Middle frontal gyrus (tissue), 1 donor: ENCODE measurements around the gene FRMD4A.
A peak's percentile ranks its signal among the peaks of the same experiment; 100 is the strongest.
"Not testable (repeated sequence)": the region's sequence is repeated elsewhere in the genome, so short reads cannot be mapped to it uniquely, and the experiment has no call there.

ENCODE experiments used
- DNase-seq: peaks from one replicate; pipeline ENCODE4 v3.0.0-alpha.2; 2015; ENCODE audit warnings: low spot score; ENCODE audit errors: extremely low spot score

FRMD4A gene

DNA sequence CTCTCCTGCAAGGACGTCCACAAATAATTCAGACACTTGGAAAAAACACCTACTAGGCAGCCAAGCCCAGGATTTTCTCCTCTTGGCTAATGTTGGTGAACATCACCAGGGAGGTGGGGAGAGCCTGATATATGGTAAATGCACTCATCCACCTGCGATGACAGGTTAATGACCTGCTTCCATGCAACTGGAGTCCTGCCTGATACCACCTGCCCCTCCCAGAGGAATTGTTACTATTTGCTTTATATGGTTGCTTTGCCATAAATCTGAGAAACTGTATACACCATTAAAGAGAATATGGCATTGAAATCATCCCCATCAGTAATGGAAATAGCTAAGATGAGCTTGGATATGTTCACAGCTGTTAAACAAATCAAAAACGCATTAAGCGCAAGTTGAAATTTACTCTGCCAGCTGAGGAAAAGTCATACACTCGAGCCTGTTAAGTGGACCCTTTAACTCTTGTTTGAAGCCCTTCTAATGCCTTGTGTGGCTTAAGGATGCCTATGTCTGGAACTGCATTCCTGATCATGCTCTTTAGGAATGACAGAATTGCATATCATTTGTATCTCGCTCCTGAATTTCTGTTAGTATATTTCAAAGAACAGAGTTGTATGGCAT lies 535.6 kb downstream of the FRMD4A start:
- no peak for DNase-seq

DNA sequence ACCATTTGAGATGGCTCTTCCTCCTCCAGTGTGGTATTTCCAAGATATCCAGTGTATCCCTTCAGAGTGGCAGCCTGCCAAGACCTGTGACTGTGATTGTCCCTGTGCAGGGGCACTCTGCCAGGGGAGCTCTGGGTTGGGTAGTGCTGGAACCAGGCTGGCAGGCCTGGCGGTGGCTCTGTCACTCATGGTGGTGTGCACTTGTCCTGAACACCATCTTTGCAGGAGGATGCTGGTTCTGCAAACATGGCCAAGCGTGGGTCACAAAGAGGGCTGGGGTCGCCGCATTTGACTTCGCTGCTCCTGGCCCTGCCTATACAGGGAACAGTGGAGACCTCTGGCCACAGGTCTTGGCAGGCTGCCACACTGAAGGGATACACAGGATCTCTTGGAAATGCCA lies 538.7 kb downstream of the FRMD4A start:
- no peak for DNase-seq

DNA sequence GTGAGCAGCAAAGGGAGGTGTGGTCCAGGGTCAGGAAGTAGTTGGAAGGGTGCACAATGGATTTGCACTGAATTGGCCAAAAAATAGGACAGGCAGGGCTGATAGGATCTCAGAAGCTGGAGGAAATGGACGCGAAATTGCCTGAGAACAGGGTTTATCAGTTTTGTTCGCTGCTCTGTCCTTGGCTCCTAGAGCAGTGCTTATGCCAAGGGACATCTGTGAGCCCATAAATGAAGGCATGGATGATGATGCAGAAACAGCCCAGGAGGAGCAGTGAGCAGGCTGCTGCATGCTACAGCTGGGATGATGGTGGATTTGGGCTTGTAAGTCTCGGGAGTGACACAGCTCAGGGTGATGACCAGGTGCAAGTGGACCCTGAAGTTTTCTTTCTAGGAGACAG lies 539.2 kb downstream of the FRMD4A start:
- no peak for DNase-seq

DNA sequence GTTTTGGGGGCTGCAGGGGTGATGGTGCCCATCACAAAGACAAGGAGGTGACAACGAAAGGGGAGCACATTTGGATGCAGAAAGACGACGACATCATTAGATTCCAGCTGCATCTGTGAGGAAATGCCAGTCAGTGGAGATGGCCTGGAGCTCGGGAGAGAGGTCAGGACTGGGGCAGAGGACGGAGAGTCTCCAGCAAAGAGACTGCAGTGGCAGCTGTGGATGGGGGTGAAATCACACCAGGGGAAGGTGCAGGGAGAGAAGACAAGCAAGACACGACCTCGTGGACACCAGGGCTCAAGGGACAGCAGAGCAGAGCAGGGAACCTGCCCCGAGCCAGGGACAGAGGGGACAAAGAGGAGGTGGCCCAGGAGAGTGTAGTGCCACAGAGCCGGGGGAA lies 540.5 kb downstream of the FRMD4A start:
- no peak for DNase-seq

DNA sequence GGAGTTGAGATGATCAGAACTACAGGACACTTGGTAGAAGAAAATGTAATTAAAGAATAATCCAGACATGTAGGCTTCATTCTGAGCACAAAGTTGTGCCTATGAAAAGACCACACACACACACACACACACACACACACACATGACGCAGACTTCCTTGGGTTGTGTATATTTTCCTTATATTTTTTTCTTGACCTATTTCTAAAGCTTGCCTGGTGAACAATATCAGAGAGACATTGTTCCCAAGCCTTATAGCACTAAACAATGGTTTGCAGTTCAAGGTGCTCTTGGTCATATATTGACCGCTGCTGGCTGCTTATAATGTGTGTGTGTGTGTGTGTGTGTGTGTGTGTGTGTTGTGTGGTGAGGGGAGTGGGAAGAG lies 541.3 kb downstream of the FRMD4A start:
- DNase-seq, result no peak

DNA sequence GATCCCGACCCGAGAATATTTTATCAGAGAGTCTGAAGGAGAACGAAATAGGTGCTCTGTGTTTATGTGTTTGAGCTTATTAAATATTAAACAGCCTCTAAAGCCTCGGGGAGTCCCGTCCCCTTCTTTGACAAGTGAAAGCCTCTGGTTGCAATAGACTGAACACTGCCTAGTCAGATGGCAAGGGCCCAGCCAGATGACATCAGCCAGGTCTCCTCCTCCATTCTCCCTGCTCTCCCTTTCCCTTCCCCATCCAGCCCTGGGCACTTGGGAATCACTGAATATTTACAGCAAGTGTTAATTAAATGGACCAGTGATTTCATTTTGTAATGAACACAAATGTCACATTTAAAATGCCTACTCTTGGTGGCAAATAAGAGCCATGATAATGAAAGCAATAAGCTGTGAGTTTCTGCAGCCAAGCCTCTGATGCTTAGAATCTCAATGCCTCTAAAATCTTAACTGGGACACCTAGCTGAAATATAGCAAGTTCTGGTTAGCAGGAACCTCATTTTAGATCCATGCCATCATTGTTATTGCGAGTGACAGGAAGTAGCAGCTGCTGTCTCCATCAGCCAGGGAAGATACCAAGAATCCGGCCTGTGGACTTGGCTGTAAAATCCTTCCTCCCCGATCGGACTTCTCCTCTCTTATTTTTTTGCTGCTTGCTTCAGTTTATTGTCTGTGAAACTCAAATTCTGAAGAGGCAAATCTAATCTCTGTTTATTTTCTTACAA lies 541.8 kb downstream of the FRMD4A start:
- DNase-seq, result peak; percentile 25

DNA sequence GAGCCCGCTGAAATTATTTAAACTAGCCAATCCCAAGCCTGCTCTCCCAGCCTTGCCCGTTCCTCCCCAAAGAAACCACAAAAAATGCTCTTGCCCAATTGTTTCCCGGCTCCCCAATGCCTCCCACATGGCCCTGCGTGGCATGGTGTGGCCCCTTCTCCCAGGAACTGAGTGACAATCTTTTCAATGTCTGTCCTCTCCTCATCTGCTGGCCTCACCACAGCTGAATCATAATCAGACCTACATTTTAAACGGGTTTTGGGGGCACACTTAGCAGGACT lies 542.5 kb downstream of the FRMD4A start:
- DNase-seq, result no peak

DNA sequence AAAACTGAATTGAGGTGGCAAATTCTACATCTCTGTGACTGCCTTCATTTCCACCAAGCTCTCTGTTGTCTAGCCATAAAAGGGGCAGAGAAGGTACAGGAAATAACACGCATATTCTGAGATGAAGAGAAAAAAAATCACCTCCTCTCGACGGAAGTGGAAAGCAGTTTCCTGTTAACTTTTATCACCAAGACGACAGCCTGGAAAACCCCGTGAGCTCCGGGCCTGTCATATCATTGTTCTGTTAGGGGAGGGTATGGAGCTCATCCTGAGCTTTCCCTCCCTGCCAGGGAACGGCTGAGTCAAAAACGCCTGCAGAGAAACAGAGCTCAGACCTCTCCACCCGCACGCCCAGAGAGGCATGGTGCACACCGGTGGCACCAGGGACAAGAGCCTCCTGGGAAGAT lies 543.7 kb downstream of the FRMD4A start:
- DNase-seq, result no peak

DNA sequence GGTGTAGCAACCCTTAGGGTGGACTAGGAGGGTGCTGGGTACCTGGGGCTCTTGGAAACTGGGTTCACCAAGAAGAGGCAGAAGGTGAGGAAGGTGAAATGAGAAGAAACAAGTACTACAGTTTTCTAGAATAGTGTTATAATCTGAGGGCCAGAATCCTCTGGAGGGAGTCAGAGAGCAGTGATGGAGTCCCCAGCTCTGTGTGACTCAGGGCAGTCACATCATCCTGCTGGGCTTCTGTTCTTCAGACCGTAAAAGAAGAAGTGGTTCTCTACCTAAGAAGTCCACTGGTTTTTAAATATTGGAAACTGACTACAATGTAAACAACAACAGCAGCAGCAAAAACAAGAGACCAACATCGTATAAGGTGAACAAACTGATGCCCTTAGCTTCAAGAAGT lies 546.7 kb downstream of the FRMD4A start:
- DNase-seq, result no peak

DNA sequence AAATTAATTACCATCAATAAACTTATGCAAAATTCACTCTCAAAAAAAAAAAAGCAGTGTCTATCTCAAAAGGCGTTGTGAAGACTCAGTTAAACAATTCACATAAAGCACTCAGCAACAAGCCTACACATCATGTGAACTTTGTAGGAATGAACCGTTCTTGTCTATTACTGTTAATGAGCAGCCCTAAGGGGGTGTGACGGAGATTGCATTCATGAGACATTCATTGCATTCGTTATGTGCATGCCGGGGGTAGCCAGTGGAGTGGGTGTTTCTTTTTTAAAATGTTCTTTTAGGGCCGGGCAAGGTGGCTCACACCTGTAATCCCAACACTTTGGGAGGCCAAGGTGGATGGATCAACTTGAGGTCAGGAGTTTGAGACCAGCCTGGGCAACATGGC lies 551.0 kb downstream of the FRMD4A start:
- DNase-seq, result no peak

DNA sequence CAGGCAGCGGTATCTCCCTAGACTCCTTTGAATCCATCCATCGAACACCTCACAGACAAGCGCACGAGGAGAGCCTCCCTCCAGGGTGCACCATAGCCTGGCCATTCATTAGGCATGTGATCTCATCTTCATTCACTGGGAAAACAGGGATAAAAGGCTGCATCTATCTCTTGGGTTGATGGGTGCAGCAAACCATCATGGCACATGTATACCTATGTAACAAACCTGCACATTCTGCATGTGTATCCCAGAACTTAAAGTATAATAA lies 552.1 kb downstream of the FRMD4A start:
- not testable (repeated sequence) for DNase-seq

DNA sequence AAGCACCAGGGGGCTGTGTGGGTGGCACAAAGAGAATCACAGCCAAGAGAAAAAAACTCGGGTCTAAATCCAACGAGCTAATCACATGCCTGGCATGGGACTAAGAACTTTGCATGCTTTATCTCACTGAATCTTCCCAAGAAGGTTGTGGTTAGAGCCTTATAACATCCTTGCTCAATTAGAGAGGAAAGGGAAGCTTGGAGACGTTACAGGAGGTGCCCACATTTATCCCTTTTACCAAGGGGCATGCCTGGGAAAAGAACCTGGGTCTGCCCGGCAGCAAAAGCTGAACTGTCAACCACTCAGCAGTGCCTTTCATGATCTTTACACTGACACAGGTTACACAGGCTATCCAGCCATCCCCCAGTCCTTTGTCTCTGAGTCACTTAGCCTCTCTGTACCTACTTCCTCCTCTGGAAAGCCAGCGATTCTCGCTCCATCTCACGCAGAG lies 553.8 kb downstream of the FRMD4A start:
- DNase-seq, result no peak

DNA sequence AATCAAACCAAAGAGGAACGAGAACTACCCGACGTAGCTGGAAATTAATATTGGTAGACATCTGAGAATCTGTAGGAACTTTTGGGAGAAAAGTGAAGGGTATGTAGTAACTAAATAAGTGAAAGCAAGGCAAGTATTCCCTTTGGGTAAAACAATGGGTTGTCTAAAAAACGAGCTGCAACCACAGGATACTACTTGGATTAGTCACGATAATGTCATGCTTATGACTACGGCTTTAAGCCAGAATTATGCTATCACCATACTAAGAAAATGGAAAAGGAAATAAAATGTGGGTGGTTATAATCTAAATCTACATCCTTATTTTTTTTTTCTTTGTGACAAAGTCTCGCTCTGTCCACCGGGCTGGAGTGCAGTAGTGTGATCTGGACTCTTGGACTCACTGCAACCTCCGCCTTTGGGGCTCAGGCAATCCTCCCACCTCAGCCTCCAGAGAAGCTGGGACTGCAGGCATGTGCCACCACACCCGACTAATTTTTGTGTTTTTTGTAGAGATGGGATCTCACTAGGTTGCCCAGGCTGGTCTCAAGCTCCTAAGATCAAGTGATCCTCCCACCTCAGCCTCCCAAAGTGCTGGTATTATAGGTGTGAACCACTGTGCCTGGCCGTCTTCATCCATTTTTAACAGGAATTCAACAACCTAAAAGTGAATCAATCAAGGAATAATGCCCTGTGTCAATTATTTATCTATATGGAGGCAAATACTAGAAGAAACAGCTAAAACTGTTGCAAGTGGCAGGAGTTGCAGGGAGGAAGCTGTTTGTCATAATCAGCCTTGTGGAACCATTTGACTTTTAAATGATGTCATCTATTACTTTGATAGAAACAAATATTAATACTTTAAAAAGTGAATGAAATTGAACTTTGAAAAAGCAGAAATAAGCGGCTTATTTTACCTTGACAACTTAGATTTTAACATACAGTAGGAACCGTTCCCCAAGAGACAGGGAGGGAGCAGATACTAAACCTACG lies 554.6 kb downstream of the FRMD4A start:
- no peak for DNase-seq

DNA sequence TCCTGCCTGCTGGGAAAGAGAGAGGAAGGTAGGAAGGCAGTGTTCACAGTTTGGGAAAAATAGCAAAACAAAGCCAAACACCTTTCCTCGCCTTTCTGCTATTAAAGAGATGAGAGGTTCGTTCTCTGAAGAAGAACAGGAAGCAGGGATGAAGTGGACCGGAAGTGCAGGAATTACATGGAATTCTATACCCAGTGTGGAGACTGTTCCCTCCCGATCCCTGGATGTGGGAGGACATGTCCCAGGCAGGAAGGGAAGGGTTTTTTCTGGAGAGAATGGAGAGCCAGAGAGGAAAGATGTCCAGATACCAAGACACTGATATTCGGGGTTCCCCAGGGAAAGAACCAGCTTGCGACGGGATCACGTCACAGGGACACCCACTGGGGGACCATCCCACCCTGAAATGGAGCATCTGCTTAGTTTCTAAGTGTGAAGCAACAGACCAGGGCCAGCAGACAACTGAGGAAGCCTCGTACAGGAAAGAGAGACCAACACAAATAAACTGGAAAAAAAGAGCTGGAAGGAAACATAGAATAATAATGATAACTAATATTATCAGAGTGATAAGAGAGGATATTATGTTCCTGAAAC lies 556.3 kb downstream of the FRMD4A start:
- no peak for DNase-seq

DNA sequence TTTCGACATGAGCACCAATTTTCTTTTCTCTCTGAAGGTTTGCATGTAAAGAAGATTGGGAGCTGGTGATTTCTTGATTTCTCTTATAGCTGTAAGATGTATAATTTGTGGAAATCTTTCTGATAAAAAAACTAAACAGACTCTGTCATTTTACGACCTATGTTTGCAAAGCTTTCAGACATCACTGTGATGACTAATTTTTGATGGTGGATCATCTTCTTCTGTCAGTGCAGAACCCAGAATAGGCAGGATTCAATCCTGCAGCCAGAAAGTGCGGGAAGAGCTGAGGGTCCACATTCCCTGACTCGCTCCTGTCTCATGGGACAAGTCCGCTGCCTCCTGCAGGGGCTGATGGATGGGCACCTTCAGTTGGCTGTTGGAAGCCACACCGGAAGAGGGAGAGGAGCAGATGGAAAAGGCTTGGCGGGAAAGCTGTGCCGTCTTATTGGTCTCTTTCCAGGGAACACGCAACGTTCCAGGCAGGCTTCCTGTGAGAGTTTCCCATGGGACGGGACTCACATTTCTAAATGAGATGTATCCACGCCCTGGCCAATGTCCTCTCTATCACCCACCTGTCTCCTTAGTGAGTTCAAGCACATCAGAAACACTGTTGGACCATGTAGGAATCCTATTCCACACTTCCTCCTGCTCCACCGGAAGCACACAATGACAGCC lies 557.1 kb downstream of the FRMD4A start:
- DNase-seq, result no peak

DNA sequence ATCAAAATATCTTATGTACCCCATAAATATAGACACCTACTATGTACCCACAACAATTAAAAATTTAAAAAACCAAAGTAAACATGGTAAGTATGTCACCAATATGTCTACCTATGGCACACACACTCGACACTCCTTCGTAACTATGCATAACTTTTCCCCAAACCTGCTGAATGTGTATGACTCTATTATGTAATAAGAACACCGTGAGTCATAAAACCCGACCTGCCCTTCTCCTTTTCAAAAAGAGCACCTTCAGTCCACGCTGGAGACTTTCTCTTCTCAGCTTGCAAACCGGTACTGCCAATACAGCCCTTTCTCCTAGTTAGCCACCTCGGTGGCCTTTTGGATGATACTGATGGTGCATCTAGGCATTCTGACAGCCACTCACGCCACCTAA lies 557.7 kb downstream of the FRMD4A start:
- DNase-seq, result no peak

DNA sequence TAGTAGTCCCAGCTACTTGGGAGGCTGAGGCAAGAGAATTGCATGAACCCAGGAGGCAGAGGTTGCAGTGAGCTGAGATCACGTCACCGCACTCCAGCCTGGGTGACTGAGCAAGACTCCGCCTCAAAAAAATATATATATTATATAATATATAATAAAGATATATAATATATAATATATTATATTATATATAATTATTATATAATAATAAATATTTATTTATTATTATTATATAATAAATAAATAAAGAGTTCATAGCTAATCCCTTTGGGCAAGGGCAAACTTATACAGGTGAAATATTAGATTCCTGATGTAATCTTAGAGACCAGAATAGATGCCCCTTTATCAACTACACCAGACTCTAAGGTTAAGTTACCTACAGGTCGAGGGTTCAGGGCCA lies 558.7 kb downstream of the FRMD4A start:
- no peak for DNase-seq

DNA sequence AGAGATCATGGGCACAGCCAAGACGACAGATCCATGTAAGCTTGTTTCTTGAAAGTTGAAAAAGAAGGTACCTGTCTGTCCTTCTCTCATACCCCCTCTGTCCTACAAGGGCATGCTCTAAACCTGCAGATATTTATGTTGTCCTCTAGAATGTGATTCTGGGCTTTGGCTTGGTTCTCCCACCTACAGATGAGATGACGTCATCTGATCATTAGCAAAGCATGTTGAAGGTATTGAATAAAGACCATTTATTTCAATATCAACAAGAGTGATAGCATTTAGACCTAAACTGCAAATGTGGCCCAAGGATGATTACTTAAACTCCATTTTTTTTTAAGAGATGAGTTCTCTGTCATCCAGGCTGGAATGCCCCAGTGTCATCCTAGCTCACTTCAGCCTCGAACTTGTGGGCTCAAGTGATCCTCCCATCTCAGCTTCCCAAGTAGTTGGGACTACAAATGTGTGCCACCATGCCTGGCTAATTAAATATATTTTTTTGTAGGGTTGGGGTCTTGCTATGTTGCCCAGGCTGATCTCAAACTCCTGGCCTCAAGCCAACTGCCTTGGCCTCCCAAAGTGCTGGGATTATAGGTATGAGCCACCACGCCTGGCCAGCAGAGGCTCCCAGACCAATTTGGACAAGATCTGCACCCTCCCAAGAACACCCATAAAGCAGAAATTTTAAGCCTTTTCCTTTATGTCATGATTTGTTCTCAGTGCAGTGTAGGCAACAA lies 559.8 kb downstream of the FRMD4A start:
- DNase-seq, result no peak

DNA sequence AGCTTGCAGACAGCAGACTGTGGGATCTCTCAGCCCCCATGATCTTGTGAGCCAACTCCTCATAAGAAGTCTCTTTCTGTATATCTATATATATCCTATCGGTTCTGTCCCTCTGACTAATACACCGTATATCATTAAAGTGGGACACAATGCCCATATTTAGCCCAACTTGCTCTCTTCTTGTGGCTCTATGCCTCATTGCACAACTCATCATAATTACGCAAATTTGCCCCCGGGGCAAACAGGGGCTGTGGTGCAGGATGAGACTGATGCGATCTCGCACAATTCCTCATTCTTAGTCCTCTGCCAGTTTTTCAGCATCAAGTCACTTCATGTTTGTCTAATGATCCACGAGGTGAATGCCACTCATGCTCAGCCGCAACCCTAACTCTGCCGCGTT lies 560.8 kb downstream of the FRMD4A start:
- no peak for DNase-seq

DNA sequence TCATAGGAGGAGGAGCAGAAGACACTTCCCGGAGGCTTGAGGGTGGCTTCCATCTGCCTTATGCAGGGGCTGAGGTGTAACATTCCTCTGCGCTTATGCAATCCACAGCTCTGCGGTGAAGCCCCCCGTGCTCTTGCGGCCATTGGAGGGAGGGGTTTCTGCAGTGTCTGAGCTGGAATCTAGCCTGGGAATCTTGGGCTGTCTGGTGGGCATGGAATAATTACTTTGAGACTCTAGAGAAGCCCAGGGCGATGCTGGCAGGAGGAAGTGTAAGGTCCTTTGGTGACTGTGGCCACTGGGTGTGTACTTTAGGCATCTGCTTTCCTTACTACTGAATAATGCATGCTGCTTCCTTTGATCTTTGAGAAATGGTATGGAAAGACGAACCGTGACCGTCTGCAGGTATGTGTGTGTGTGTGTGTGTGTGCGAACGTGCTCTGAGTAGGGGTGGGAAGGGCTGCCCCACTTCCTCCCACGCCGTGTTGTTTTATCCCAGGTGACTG lies 563.0 kb downstream of the FRMD4A start:
- DNase-seq, result no peak

DNA sequence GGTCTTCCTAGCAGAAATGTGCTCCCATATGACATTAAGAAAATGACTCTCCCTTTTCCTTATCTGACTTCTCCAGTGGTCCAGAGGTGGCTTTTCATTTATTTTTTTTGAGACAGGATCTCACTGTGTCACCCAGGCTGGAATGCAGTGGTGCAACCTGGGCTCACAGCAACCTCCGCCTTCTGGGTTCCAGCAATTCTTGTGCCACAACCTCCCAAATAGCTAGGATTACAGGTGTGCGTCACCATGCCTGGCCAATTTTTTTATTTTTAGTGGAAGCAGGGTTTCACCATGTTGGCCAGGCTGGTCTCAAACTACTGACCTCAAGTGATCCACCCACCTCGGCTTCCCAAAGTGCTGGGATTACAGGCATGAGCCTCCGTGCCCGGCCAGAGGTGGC lies 563.6 kb downstream of the FRMD4A start:
- DNase-seq, result not testable (repeated sequence)
